ENCODE data around the gene MGAT4D.
"Not testable (repeated sequence)": the region's sequence is repeated elsewhere in the genome, so short reads cannot be mapped to it uniquely, and the experiment has no call there.

MGAT4D gene

GRCh38 chr4:140426610-140427105, 71.4 kb downstream of the MGAT4D start:
- Histone ChIP-seq H3K9me3 (no peaks in the 10 kb centered on the region), H3K4me1 (no peaks in the 10 kb centered on the region), H3K36me3 (no peaks in the 10 kb centered on the region), H3K27me3 (no peaks in the 10 kb centered on the region), H3K4me3 (ENCODE audit: low read depth, low read length) (peak overlapping the region; percentile 94)
- DNase-seq: peak; percentile 52
- TF ChIP-seq CTCF (IDR thresholded peaks at IDR 0.05; ENCODE audit: low read depth, low read length): peak; percentile 42

DNA sequence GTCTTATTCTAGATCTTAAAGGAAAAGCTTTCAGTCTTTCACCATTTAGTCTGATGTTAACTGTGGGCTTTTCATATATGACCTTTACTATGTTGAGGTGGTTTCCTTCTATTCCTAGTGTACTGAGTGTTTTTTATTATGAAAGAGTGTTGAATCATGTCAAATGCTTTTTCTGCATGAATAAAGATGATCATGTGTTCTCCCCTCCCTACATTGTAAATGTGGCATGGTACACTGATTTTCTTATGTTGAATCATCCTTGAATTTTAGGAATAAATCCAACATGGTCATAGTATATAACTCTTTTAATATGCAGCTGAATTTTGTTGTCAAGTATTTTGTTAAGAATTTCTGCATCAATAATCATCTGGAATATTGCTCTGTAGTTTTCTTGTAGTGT, 75.0 kb downstream of the MGAT4D start:
- Histone ChIP-seq H3K4me1 (no peaks in the 10 kb centered on the region), H3K9me3 (no peaks in the 10 kb centered on the region), H3K4me3 (ENCODE audit: low read depth, low read length) (no peak overlapping the region), H3K36me3 (no peaks in the 10 kb centered on the region), H3K27me3 (no peaks in the 10 kb centered on the region)
- no peak for DNase-seq
- TF ChIP-seq CTCF (IDR thresholded peaks at IDR 0.05; ENCODE audit: low read depth, low read length): no peak

GRCh38 chr4:140413130-140413969, 84.7 kb downstream of the MGAT4D start:
- not testable (repeated sequence) for H3K9me3 ChIP-seq; H3K27me3 ChIP-seq; DNase-seq; H3K4me1 ChIP-seq; H3K4me3 ChIP-seq (ENCODE audit: low read depth, low read length); H3K36me3 ChIP-seq

DNA sequence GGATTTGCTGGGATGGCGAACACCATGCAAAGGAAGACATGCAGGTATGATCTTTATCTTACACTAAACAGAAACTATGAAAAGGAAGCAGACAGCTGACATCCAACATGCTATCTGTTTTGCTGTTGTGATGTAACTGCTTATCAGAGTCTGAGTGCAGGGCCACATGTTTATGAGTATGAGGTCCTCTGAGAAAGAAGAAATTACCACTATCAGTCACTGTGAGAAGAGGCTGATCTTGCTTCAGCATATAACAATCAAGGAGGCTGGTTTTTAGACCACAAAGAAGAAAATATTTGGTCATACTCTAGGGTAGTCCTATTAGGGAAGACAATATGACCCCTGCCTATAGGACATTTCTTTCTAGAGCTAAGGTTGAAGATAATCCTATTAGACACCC, 89.1 kb downstream of the MGAT4D start:
- Histone ChIP-seq H3K27me3 (no peaks in the 10 kb centered on the region), H3K36me3 (no peaks in the 10 kb centered on the region), H3K4me3 (ENCODE audit: low read depth, low read length) (no peak overlapping the region), H3K9me3 (no peaks in the 10 kb centered on the region), H3K4me1 (peaks cover 8% of the 10 kb centered on the region)
- TF ChIP-seq CTCF (IDR thresholded peaks at IDR 0.05; ENCODE audit: low read depth, low read length): no peak
- DNase-seq: peak; percentile 24

GRCh38 chr4:140406292-140406691, 91.8 kb downstream of the MGAT4D start:
- Histone ChIP-seq H3K9me3 (no peaks in the 10 kb centered on the region), H3K36me3 (no peaks in the 10 kb centered on the region), H3K4me3 (ENCODE audit: low read depth, low read length) (no peak overlapping the region), H3K27me3 (no peaks in the 10 kb centered on the region), H3K4me1 (peaks cover 8% of the 10 kb centered on the region)
- TF ChIP-seq CTCF (IDR thresholded peaks at IDR 0.05; ENCODE audit: low read depth, low read length): no peak
- no peak for DNase-seq

DNA sequence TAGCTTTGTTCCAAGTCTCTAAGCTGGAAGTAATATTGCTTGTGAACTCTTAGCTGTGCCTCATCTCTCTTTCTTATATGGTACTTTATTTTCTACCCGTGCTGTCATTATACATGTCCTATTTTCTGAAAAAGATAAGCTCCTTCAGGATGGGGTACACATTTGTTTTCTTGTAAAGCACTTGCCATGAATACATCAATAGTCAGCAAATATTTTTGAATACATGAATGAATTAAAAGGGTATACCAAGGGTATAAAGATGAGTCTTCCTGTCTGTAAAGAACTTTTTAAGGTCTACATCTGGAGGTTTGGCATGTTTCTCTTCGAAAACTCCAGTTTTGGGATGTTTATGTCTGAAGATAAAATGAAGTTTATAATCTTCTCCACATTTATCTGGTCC, 98.0 kb downstream of the MGAT4D start:
- no peaks in the 10 kb centered on the region for H3K4me1 ChIP-seq
- no peaks in the 10 kb centered on the region for H3K9me3 ChIP-seq
- H3K36me3 ChIP-seq: no peaks in the 10 kb centered on the region
- no peak for DNase-seq
- TF ChIP-seq CTCF (IDR thresholded peaks at IDR 0.05; ENCODE audit: low read depth, low read length): no peak
- H3K4me3 ChIP-seq (ENCODE audit: low read depth, low read length): no peak overlapping the region
- no peaks in the 10 kb centered on the region for H3K27me3 ChIP-seq

Data from BE2C (cell line).